ENCODE data around the gene MED26.

The MED26 gene

DNA sequence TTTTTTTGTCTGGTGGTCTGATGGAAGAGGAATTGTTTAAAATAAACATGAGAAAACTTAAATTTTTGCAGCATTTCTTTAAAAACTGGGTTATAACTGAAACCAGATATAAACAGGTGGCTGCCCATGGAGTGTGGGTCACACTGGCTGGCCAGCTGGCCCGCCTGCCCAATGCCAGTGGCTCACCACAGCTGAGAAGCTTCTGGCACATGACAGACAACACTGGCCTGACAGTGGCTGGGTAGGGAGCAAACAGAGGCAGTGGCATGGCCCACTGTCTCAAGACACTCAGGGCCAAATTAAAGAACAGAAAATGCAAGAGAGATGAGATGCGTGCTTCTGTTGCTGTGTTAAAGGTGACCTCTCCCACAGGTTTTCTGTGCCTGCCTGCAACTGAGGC is 52.7 kb downstream of the MED26 start:
- no peak overlapping the region for H3K4me2 ChIP-seq (ENCODE audit: insufficient read depth, low read length)
- no peak for TF ChIP-seq EZH2 (IDR thresholded peaks at IDR 0.05; ENCODE audit: borderline replicate concordance, low read depth, low read length, severe bottlenecking)
- TF ChIP-seq, protein P1, sequence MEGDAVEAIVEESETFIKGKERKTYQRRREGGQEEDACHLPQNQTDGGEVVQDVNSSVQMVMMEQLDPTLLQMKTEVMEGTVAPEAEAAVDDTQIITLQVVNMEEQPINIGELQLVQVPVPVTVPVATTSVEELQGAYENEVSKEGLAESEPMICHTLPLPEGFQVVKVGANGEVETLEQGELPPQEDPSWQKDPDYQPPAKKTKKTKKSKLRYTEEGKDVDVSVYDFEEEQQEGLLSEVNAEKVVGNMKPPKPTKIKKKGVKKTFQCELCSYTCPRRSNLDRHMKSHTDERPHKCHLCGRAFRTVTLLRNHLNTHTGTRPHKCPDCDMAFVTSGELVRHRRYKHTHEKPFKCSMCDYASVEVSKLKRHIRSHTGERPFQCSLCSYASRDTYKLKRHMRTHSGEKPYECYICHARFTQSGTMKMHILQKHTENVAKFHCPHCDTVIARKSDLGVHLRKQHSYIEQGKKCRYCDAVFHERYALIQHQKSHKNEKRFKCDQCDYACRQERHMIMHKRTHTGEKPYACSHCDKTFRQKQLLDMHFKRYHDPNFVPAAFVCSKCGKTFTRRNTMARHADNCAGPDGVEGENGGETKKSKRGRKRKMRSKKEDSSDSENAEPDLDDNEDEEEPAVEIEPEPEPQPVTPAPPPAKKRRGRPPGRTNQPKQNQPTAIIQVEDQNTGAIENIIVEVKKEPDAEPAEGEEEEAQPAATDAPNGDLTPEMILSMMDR (IDR thresholded peaks at IDR 0.05; ENCODE audit: borderline replicate concordance, extremely low read depth, low read length, poor library complexity, severe bottlenecking), result no peak

DNA sequence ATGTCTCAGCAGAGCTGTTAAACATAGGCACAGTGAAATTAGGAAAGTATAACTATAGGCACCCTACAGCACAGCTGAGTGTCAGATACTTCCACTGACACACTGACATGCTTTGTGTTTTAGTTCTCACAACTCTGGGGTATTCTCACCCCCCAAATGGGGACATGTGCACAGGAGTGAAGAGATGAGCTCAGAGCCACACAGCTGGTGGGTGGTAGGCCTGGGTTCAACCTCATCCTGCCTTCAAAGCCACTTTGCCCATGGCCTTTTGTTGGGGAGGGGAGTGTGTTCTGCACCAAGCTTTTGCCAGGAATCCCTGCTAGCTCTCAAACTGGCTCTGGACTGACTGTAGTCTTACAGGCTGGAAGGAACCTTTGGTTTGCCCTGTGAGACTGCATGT is 54.1 kb downstream of the MED26 start:
- Histone ChIP-seq H3K4me2 (ENCODE audit: insufficient read depth, low read length) (peak overlapping the region; percentile 100), H3K79me2 (ENCODE audit: insufficient read depth, low read length) (peaks cover 97% of the 10 kb centered on the region), H3K27ac (ENCODE audit: low read length) (peak overlapping the region; percentile 26; the same call in 1 of the 2 replicates), H3K4me3 (ENCODE audit: low read depth in 1 of 2, low read length in 2 of 2) (peak overlapping the region in 1 of 2 experiments; percentile 100; a peak in 2 of 4 replicates), H3K9me3 (ENCODE audit: insufficient read depth, low read length, severe bottlenecking) (no peaks in the 10 kb centered on the region), H4K20me1 (ENCODE audit: insufficient read depth, low read length) (peaks cover 58% of the 10 kb centered on the region), H3K27me3 (ENCODE audit: insufficient read depth, low read length, poor library complexity) (no peaks in the 10 kb centered on the region), H2AFZ (ENCODE audit: low read depth, low read length) (no peak overlapping the region), H3K4me1 (ENCODE audit: insufficient read depth, low read length) (peaks cover 59% of the 10 kb centered on the region), H3K9ac (ENCODE audit: low read depth, low read length) (peak overlapping the region; percentile 27; the same call in 1 of the 2 replicates), H3K36me3 (ENCODE audit: insufficient read depth, low read length) (peaks cover 82% of the 10 kb centered on the region)
- ATAC-seq (ENCODE audit: insufficient read depth, low read depth), result no peak
- TF ChIP-seq, protein P1 (IDR thresholded peaks at IDR 0.05; ENCODE audit: borderline replicate concordance, extremely low read depth, low read length, poor library complexity, severe bottlenecking), result no peak
- TF ChIP-seq EZH2 (IDR thresholded peaks at IDR 0.05; ENCODE audit: borderline replicate concordance, low read depth, low read length, severe bottlenecking), result no peak
- peak; percentile 39 for DNase-seq

More for the DNA sequence above, 52.7 kb downstream of the MED26 start:
- peaks cover 80% of the 10 kb centered on the region for H3K36me3 ChIP-seq (ENCODE audit: insufficient read depth, low read length)
- H3K4me3 ChIP-seq (ENCODE audit: low read depth in 1 of 2, low read length in 2 of 2), result no peak overlapping the region
- H3K9me3 ChIP-seq (ENCODE audit: insufficient read depth, low read length, severe bottlenecking), result no peaks in the 10 kb centered on the region
- peaks cover 47% of the 10 kb centered on the region for H3K4me1 ChIP-seq (ENCODE audit: insufficient read depth, low read length)
- ATAC-seq (ENCODE audit: insufficient read depth, low read depth) (no peak), DNase-seq (no peak)
- H3K27ac ChIP-seq (ENCODE audit: low read length), result no peak overlapping the region
- no peaks in the 10 kb centered on the region for H3K27me3 ChIP-seq (ENCODE audit: insufficient read depth, low read length, poor library complexity)
- peaks cover 71% of the 10 kb centered on the region for H4K20me1 ChIP-seq (ENCODE audit: insufficient read depth, low read length)
- no peak overlapping the region for H2AFZ ChIP-seq (ENCODE audit: low read depth, low read length)
- no peak overlapping the region for H3K9ac ChIP-seq (ENCODE audit: low read depth, low read length)
- peaks cover 98% of the 10 kb centered on the region for H3K79me2 ChIP-seq (ENCODE audit: insufficient read depth, low read length)

DNA sequence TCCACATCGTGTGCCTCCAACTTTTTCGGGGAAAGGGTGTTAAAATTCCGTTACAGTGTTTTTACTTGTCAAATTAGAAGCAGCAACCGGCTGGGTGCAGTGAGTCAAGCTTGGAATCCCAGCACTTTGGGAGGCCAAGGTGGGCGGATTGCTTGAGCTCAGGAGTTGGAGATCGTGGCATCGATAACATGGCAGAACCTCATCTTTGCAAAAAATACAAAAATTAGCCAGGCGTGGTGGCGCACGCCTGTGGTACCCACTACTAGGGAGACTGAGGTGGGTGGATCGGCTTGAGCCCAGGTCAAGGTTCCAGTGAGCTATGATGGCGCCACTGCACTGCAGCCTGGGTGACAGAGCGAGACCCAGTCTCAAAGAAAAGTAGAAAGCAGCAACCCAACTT is 54.7 kb downstream of the MED26 start:
- peak overlapping the region; percentile 96 for H3K27ac ChIP-seq (ENCODE audit: low read length)
- H3K9ac ChIP-seq (ENCODE audit: low read depth, low read length), result peak overlapping the region; percentile 96
- H3K79me2 ChIP-seq (ENCODE audit: insufficient read depth, low read length), result peaks cover 97% of the 10 kb centered on the region
- H3K4me1 ChIP-seq (ENCODE audit: insufficient read depth, low read length), result peaks cover 63% of the 10 kb centered on the region
- no peak for ATAC-seq (ENCODE audit: insufficient read depth, low read depth)
- TF ChIP-seq EZH2 (IDR thresholded peaks at IDR 0.05; ENCODE audit: borderline replicate concordance, low read depth, low read length, severe bottlenecking), result no peak
- TF ChIP-seq, protein P1 (IDR thresholded peaks at IDR 0.05; ENCODE audit: borderline replicate concordance, extremely low read depth, low read length, poor library complexity, severe bottlenecking), result no peak
- no peaks in the 10 kb centered on the region for H3K27me3 ChIP-seq (ENCODE audit: insufficient read depth, low read length, poor library complexity)
- peaks cover 54% of the 10 kb centered on the region for H4K20me1 ChIP-seq (ENCODE audit: insufficient read depth, low read length)
- DNase-seq, result no peak
- H3K4me3 ChIP-seq (ENCODE audit: low read depth in 1 of 2, low read length in 2 of 2), result peak overlapping the region; percentile 96 to 100
- H2AFZ ChIP-seq (ENCODE audit: low read depth, low read length), result no peak overlapping the region
- peaks cover 84% of the 10 kb centered on the region for H3K36me3 ChIP-seq (ENCODE audit: insufficient read depth, low read length)
- H3K4me2 ChIP-seq (ENCODE audit: insufficient read depth, low read length), result peak overlapping the region; percentile 100
- H3K9me3 ChIP-seq (ENCODE audit: insufficient read depth, low read length, severe bottlenecking), result no peaks in the 10 kb centered on the region
